Loucy (cell line): ENCODE data around the gene SECISBP2.

Experiments used
- EZH2phosphoT487 ChIP-seq: fragments of 200-600 bp; IDR thresholded peaks from 2 replicates; pipeline ENCODE4 v1.6.1; 2018; ENCODE audit warnings: antibody characterized with exemption, mild to moderate bottlenecking, moderate library complexity, borderline replicate concordance
- TF ChIP-seq, protein P1 (sequence below): fragments of 200-600 bp; sonication (generic); conservative IDR thresholded peaks from 2 replicates; pipeline ENCODE4 v1.5.1; 2014; ENCODE audit warnings: mild to moderate bottlenecking, antibody characterized with exemption, low read length

DNA sequence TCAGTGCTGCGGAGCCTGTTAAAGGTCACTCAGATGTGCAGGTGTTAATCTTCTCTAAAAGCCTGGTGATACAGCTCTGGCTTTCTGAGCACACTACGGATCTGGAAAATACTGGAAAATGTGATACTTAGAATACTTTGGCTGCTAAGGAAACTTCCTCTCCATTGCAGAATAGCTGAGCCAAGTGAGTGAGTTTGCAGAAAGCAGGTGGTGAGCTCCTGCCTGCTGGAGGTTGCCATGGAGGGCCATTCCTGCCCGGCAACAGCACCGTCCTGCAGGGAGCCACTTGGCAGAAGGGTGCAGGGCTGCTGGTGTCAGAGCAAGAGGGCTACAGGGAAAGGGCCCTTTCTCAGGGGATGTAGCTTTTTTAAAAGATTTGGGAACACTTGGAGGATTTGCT, 40.7 kb downstream of the SECISBP2 start:
- TF ChIP-seq, protein P1, sequence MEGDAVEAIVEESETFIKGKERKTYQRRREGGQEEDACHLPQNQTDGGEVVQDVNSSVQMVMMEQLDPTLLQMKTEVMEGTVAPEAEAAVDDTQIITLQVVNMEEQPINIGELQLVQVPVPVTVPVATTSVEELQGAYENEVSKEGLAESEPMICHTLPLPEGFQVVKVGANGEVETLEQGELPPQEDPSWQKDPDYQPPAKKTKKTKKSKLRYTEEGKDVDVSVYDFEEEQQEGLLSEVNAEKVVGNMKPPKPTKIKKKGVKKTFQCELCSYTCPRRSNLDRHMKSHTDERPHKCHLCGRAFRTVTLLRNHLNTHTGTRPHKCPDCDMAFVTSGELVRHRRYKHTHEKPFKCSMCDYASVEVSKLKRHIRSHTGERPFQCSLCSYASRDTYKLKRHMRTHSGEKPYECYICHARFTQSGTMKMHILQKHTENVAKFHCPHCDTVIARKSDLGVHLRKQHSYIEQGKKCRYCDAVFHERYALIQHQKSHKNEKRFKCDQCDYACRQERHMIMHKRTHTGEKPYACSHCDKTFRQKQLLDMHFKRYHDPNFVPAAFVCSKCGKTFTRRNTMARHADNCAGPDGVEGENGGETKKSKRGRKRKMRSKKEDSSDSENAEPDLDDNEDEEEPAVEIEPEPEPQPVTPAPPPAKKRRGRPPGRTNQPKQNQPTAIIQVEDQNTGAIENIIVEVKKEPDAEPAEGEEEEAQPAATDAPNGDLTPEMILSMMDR: no peak
- TF ChIP-seq EZH2phosphoT487: no peak
